Limb (tissue), 2 donors: ENCODE results near the gene KCNQ4.

Source experiments
- DNase-seq, 2 donors: peaks; one replicate each; pipeline ENCODE4 v3.0.0-alpha.2; 2016; ENCODE audit errors: extremely low spot score in 2 of 2

The KCNQ4 gene

DNA sequence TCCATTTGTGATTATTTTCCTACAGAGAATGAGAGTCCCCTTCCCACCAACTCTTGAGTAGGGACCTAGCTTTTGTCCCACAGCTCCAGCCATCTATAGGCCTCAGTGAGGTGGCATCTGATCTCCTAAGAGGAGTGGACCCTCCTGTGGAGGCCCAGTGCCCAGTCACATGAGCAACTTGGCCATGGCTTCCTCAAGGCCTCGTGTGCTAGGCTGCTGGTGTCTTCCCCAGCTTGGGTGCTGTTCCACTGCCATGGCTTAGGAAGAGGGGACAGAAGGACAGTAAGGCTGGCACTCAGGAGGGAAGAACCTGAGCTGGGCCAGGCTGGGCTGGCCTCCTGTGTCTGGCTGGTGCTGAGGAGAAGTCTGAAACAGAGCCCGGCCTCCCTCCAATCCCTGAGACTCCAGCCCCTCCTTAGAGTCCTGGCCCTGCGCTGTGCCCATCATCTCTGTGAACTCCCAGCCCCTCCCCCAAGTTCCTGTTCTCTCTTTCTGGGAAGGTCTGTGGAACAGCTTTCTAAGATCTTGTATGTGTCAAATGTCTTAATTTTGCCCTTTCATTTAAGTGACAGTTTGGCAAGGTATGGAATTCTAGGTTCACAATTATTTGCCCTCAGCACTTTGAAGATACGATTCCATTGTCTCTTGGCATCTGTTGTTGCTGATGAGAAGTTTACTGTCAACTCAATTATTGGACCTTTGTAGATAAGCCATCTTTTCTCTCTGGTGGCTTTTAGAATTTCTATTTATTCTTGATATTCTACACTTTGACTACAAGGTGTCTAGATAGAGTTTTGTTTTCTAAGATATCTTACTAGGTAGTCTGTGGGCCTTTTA, 7.1 kb upstream of the KCNQ4 start:
- no peak for DNase-seq

DNA sequence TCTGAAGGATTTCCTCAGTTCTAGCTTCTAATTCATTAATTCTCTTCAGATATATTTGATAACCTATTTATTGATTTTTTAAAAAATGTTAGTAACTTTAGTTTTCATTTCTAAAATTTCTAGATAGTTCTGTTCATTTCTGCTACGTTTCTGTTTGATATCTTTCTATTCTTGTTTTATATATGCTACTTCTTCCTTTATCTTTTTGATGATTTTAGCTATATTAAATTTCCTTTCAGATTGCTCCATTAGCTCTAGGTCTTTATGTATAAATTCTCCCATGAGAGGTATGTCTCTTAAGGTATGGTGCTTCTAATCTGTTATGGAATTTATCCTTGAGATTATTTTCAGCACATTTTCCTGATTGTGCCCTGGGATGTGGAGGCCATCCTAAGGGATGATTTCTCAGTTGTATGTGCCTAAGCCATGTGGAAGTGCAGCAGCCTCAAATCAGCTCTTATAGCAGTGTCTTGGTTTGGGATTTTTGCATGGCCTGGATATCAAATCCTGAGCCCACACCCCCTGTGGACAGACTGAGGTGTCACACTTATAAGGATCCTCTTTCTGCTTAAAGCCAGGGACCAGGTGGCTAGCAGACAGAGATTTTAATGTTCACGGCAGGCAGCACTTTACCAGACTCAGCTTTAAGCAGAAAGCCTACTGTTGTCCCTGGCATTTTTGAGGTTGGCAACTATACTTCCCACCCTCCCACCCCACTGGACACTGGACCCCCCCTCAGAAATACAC, 6.2 kb upstream of the KCNQ4 start:
- DNase-seq: no peak

DNA sequence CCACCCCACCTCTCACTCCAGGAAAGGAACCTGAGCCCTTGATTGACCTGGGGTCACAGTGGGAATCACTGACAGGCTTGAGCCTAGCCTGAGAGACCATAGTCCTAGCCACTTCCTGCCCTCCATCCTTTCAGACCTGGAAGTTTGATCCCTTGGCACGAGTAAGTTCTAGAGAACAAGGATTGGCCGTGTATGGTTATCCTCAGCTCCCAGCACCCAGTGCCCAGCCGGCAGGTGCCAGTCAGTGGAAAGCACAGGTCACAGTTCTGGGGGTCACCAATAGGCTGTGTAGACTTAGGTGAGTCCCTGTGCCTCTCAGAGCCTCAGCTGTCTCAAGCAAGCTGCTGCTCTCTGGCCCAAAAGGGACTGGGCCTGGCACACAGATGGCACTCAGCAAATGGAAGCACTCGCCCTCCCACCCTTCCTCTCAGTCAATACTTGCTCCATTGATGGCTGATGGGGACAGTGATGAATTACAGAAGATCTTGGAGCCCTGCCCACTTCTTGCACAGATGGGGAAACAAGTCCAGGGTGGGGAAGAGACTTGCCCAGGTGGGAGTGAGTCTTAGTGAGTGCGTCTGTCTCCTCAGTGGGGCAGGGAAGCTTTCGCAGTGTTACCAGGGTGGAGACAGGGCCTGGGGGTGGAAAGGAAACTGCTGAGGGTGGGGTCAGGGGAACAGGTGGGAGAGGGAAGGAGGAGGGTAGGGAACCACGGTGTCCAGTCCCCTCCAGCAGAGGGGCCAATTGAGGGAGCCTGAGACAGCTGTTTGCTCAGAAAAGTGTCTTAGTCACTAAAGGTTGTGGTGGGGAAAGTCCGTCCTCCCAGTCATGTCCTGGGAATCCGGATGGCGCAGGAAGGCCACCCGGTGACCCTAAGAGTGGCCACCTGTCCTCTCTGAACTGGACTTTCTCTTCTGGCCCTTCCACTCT, 2.6 kb upstream of the KCNQ4 start:
- no peak for DNase-seq

DNA sequence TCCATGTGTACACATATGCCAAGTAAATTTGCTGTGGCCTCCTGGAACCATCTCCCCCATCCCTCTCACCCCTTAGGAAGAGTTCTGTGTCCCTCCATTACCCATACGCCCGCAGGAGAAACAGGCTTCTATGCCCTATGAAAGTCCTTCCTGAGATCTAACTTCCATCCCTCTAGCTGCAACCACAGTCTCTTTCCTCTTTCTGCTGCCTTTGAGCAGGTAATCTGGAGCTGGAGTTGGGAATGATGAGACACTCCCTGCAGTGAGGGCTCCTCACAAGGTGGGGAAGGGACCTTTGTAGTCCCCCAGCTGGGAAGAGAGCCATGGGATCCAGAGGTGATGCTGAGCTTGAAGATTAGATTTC, 2.0 kb upstream of the KCNQ4 start:
- DNase-seq: no peak

GRCh38 chr1:40782371-40782956, 1.1 kb upstream of the KCNQ4 start:
- DNase-seq: no peak

GRCh38 chr1:40784141-40784770, 669 bp downstream of the KCNQ4 start:
- DNase-seq: no peak

DNA sequence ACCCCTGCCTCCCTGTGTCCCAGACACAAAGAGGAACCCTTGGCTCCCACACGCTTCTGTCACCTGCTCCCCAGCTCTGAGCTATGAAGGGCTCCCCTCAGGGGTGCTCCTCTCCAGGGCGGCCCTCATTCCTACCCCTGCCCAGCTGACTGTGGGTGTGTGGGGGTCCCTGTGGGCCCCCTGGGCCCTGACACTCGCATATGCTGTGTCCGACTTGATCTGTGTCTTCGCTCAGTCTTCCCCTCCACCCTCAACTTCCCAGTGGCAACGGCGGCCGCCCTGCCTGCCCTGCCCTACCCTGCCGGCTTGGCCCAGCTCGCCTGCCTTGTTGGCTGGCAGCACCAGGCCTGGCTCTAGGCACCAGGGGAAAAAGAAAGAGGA, 1.2 kb downstream of the KCNQ4 start:
- DNase-seq: no peak

- DNase-seq: no peak
These were observed 1.9 kb downstream of the KCNQ4 start for GRCh38 chr1:40785446-40785845.

DNA sequence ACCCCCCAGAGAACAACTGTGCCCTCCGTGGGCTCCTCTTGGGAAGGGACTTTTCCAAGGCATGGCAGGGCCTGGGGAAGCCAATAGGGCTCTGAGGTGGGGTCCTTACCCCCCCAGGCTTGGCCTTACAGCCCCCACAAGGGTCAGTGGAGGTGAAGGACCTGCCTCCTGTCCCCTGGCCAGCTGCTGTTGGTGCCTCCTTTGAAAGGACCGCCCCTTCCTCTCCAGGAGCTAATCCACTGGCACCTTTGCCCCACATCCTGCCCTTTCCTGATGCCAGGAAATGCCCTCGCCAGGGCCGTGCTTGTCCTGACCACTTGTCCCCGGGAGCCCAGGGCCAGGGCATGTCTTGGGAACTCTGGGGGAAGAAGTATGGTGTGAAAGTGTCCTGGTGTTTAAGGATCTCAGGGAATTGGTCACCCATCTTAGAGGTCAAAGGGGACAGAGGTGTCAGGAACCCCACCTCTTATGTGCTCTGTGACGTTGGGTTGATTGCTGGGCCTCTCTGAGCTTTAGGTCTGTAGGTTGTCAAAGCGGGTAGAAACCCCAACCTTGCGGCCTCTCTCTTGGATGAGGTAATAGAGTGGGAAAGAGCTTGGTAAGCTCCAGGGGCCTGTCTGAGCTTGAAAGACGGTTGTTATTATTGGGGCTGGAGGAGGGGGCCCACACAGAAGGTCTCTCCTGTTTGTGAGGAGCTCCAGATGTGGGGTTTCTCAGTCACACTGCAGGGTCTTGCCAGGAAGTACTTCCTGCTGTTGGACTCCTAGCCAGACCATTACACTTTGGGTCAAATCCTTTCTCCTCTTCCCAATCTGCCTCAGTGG, 2.8 kb downstream of the KCNQ4 start:
- DNase-seq: no peak

GRCh38 chr1:40786995-40787705, 3.6 kb downstream of the KCNQ4 start:
- DNase-seq: no peak

- no peak for DNase-seq
These were observed 4.4 kb downstream of the KCNQ4 start for GRCh38 chr1:40787737-40788560.

GRCh38 chr1:40788561-40789341, 5.2 kb downstream of the KCNQ4 start:
- DNase-seq: no peak

DNA sequence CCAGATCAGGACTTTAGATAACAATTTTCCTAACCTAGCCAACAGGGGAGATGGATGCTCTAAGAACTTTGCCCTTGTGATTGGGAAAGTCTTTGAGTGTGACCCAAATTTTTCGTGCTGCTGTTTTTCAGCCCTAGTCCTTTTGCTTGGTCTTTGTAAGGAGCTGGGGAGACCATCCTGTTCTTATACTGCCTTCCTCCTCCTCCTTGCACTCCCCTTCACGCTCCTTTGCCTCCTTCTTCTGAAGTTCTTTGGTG, 5.7 kb downstream of the KCNQ4 start:
- no peak for DNase-seq

- no peak for DNase-seq
These were observed 6.3 kb downstream of the KCNQ4 start for GRCh38 chr1:40789661-40790430.

GRCh38 chr1:40792036-40792435, 8.4 kb downstream of the KCNQ4 start:
- no peak for DNase-seq

GRCh38 chr1:40793617-40794016, 10.0 kb downstream of the KCNQ4 start:
- no peak for DNase-seq

DNA sequence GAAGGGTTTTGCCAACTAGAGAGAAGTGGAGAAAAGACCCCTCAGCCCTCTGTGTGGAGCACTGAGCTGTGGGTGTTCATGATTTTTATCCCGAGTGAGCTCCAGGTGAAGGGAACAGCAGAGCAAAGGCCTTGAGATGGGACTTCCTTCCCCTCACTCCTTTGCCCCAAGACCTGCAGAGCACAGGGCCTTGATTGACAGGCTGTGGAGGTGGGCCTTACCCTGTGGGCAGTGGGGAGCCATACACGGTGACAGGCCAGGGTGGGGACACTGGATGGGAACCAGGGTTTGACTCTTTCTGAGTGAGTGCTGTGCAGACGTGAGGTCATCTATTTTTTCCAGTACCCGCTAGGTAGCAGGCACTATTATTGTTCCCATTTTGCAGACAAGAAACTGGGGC, 10.5 kb downstream of the KCNQ4 start:
- DNase-seq: no peak
